Kasumi-1 (cell line): Measurements from ENCODE around the gene ZNF668.

Experiments used
- DNase-seq, 2 experiments: peaks; one replicate each; lab custom pipeline; 2025; lab: John Stamatoyannopoulos, UW

ZNF668 gene

GRCh38 chr16:31081428-31082351, 7.7 kb upstream of the ZNF668 start:
- peak in 1 of 2 experiments; percentile 2 for DNase-seq

- no peak for DNase-seq
Measured at GRCh38 chr16:31080756-31081419, 6.8 kb upstream of the ZNF668 start.

DNA sequence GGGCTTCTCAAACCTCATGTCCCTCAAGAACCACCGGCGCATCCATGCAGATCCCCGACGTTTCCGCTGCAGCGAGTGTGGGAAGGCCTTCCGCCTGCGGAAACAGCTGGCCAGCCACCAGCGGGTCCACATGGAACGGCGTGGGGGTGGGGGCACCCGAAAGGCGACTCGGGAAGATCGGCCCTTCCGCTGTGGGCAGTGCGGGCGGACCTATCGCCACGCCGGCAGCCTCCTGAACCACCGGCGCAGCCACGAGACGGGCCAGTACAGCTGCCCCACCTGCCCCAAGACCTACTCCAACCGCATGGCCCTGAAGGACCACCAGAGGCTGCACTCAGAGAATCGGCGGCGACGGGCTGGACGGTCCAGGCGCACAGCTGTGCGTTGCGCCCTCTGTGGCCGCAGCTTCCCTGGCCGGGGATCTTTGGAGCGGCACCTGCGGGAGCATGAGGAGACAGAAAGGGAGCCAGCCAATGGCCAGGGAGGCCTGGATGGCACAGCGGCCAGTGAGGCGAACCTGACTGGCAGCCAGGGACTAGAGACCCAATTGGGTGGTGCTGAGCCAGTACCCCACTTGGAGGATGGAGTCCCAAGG, 6.1 kb upstream of the ZNF668 start:
- no peak for DNase-seq

- DNase-seq = peak; percentile 83 to 88
Measured at GRCh38 chr16:31079342-31079944, 5.4 kb upstream of the ZNF668 start.

DNA sequence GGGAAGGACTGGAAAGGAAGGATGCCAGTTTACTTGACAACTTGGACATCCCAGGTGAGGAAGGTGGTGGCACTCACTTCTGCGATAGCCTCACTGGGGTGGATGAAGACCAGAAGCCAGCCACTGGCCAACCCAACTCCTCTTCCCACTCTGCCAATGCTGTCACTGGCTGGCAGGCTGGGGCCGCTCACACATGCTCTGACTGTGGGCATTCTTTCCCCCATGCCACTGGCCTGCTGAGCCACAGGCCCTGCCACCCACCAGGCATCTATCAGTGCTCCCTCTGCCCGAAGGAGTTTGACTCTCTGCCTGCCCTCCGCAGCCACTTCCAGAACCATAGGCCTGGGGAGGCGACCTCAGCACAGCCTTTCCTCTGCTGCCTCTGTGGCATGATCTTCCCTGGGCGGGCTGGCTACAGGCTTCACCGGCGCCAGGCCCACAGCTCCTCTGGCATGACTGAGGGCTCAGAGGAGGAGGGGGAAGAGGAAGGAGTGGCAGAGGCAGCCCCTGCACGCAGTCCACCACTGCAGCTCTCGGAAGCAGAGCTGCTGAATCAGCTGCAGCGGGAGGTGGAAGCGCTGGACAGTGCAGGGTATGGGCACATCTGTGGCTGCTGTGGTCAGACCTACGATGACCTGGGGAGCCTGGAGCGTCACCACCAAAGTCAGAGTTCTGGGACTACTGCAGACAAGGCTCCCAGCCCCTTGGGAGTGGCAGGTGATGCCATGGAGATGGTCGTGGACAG, 4.7 kb upstream of the ZNF668 start:
- DNase-seq = no peak

DNA sequence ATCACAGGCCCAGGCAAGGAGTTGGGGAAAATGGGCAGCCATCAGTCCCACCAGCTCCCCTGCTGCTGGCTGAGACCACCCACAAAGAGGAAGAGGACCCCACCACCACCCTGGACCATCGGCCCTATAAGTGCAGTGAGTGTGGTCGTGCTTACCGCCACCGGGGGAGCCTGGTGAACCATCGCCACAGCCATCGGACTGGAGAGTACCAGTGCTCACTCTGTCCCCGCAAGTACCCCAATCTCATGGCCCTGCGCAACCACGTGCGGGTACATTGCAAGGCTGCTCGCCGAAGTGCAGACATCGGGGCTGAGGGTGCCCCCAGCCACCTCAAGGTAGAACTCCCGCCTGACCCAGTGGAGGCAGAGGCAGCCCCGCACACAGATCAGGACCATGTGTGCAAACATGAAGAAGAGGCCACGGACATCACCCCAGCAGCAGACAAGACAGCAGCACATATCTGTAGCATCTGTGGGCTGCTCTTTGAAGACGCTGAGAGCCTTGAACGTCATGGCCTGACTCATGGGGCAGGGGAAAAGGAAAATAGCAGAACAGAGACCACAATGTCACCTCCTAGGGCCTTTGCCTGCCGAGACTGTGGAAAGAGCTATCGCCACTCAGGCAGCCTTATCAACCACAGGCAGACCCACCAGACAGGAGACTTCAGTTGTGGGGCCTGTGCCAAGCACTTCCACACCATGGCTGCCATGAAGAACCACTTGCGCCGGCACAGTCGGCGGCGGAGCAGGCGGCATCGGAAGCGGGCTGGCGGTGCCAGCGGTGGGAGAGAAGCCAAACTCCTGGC, 3.8 kb upstream of the ZNF668 start:
- no peak for DNase-seq

DNA sequence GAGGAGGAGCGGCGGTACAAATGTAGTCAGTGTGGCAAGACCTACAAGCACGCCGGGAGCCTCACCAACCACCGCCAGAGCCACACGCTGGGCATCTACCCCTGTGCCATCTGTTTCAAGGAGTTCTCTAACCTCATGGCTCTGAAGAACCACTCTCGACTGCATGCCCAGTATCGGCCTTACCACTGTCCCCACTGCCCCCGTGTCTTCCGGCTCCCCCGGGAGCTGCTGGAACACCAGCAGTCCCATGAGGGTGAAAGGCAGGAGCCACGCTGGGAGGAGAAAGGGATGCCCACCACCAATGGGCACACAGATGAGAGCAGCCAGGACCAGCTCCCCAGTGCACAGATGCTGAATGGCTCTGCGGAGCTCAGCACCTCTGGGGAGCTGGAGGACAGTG, 3.0 kb upstream of the ZNF668 start:
- no peak for DNase-seq

DNA sequence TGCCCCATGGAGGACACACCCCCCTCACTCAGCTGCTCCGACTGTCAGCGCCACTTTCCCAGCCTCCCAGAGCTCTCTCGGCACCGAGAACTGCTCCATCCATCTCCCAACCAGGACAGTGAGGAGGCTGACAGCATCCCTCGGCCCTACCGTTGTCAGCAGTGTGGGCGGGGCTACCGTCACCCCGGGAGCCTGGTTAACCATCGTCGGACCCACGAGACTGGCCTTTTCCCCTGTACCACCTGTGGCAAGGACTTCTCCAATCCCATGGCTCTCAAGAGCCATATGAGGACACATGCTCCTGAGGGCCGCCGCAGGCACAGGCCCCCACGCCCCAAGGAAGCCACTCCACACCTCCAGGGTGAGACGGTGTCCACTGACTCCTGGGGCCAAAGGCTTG, 2.3 kb upstream of the ZNF668 start:
- DNase-seq = no peak

DNA sequence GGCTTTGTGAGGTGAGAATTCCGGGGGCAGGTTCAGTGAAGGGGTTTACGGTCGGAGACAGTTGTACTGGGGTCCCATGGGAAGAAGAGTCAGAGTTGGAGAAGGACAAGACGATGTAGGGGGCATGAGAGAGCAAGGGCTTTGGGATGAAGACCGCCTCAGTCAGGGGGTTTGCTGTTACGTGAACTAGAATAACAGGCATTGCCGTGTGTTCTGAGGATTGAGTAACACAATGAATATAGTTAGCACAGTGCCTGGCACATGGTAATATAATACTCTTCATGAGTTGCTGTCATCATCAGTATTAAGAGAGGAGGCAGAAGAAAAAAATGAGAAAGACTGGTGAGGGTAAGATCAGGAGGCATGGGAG, 759 bp upstream of the ZNF668 start:
- DNase-seq = no peak

DNA sequence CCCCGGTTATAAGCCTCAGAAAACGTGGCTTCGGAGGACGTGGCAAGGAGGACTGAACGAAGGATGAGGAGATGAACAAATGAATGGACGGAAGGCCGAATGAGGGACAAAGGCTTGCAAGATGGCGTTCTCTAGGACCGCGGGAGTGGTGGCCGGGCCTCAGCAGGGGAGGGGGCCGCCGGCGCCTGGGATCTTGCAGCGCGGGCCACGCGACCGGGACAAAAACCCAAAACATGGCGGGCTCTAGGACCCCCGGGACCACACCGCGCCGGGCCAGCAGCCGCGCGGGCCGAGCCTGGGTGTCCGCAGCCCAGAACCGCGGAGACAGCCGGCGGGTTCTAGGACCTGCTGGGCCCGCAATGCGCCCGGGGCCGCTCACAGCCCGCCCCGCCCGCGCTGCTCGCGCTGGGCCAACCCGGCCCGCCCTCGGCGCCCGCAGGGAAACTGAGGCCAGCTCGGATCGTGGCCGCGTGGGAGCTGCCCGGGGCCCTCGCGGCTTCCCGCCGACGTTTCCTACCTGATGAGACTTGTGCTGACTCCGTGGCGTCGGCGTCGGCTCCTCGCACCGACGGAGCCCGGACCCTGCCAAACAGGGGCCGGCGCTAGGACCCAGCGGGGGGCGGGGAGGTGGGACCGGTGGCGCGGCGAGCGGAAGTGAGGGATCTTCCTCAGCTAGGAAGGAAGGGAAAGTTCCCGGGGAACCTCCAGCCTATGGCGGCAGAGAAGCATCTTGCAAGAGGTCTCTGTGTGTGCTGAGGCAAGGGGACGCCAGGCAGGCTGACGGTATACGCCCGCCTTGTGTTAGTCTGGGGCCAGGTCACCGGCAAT, 684 bp downstream of the ZNF668 start:
- peak; percentile 42 to 58 for DNase-seq

GRCh38 chr16:31072540-31073141, 1.4 kb downstream of the ZNF668 start:
- peak; percentile 13 to 29 for DNase-seq

GRCh38 chr16:31071861-31072260, 2.2 kb downstream of the ZNF668 start:
- DNase-seq = no peak

DNA sequence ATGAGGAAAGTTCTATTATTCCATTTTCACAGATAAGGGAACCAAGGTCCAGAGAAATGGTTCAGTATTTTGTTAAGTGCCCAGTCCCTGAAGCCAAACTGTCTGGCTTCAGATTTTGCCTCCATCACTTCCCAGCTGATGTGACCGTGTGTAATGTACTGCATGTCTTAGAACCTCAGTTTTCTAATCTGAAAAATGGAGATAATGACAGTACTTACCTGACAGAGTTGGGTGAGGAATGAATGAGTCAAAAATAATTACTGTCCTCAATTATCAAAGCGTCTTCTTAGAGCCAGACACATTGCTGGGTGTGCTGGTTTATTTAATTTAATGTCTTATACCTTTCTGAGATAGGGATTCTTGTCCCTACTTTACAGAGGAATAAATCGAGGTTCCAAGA, 6.7 kb downstream of the ZNF668 start:
- DNase-seq = no peak

DNA sequence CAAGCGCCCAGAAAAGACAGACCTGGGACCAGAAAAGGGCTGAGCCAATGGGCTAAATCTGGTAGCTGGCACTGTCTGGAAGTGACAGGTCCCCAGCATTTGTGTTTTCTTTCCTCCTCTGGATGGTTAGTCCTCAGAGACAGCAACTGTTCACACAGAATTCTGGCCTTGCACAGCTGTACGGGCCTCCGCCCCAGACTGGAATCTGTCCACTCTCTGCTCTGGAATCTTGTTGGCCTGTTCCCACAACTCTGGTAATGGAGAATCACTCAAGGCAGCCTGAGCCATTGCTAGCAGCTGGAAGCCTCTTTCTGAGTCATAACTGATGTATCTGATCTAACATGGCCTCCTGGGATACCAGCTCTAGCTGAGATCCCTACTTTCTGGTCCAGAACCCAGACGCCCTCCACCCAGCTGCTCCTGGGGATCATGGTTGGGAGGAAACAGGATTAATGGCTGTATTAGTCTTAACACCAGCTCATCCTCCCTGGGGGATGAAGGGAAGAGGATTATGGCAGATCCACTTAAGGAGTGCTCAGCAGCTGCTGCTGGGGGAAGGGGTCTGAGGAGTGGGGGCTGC, 9.1 kb downstream of the ZNF668 start:
- no peak for DNase-seq

- DNase-seq = peak in 1 of 2 experiments; percentile 3
Measured at GRCh38 chr16:31063843-31064611, 10.0 kb downstream of the ZNF668 start.

DNA sequence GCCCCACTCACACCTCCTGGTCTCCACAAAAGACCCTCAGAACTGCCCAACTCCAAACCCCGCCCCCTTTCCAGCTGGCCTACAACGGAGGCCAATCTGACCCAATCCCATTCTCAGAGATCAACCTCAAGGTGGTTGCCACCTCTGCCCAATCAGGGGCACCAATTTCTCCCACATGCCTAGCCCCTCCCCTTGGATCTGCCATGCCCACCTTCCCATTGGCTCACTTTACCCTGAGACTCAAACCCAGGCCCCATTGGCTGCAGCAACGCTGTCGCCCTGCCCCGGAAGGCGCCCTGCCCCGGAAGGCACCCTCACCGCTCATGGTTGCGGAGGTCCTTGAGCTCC, 10.6 kb downstream of the ZNF668 start:
- no peak for DNase-seq

DNA sequence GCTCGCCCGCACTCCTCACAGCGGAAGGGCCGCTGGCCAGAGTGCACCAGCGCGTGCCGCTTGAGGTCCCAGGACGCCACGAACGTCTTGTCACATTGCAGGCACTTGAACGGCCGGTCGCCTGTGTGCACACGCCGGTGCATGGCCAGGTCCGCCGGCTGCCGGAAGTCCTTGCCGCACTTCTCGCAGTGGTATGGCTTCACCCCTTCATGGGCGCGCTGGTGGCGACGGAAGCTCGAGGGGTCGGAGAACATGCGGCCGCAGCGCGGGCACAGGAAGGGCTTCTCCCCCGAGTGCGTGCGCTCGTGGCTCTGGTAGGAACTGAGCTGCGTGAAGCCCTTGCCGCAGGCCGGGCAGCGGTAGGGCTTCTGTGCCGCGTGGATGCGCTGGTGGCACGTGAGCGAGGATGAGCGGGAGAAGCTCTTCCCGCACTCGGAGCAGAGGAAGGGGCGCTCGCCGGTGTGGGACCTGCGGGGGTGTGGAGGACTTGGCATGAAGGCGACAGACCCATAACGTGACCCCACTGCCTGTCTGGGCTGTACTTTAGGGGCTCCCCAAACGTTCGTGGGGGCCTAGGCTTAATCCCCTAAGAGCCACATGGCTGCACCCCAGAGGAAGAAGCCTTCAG, 12.1 kb downstream of the ZNF668 start:
- no peak for DNase-seq

DNA sequence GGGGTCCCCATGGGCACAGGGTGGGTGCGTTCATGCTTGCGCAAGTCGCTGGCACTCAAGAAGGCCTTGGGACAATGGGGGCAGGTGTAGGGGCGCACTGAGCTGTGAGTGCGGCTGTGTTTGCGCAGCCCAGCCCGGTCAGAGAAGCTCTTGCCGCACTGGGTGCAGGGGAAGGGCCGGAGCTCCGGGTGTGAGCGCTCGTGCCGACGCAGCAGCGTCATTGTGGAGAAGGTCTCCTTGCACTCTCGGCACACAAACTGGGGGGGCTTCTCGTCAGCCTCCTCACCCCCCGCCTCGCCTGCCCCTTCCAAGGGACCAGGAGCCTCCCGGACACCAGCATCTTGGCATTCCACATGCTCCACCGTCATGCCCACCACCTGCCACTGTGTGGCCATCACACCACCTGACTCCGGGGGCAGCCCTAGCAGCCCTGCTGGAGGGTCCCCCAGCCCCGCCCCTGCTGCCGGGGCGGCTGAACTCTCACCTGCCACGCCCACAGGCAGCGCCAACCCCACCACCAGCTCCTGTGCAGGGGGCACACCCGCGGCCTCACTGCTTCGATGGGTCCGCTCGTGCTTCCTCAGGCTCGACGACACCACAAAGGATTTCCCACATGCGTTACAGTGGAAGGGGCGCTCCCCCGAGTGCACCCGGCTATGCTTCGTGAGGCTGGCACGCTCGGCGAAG, 12.8 kb downstream of the ZNF668 start:
- DNase-seq = no peak
